KOPT-K1 (cell line): ENCODE results near the gene SMS.

ENCODE experiments used
- H3K27ac ChIP-seq: fragments of 200-600 bp; sonication (generic); 2 replicates; pipeline ENCODE4 v1.5.1; 2016; ENCODE audit warnings: antibody characterized with exemption, mild to moderate bottlenecking, low read depth, low read length; ENCODE audit not compliant: poor library complexity, severe bottlenecking
- H3K36me3 ChIP-seq: fragments of 200-600 bp; sonication (generic); 2 replicates; pipeline ENCODE4 v1.5.1; 2017; ENCODE audit warnings: antibody characterized with exemption, mild to moderate bottlenecking, low read length, moderate library complexity; ENCODE audit not compliant: insufficient read depth
- H3K9me3 ChIP-seq: fragments of 200-600 bp; sonication (generic); 2 replicates; pipeline ENCODE4 v1.5.1; 2017; ENCODE audit warnings: antibody characterized with exemption, low read length, mild to moderate bottlenecking; ENCODE audit not compliant: insufficient read depth, poor library complexity, severe bottlenecking

The SMS gene

DNA sequence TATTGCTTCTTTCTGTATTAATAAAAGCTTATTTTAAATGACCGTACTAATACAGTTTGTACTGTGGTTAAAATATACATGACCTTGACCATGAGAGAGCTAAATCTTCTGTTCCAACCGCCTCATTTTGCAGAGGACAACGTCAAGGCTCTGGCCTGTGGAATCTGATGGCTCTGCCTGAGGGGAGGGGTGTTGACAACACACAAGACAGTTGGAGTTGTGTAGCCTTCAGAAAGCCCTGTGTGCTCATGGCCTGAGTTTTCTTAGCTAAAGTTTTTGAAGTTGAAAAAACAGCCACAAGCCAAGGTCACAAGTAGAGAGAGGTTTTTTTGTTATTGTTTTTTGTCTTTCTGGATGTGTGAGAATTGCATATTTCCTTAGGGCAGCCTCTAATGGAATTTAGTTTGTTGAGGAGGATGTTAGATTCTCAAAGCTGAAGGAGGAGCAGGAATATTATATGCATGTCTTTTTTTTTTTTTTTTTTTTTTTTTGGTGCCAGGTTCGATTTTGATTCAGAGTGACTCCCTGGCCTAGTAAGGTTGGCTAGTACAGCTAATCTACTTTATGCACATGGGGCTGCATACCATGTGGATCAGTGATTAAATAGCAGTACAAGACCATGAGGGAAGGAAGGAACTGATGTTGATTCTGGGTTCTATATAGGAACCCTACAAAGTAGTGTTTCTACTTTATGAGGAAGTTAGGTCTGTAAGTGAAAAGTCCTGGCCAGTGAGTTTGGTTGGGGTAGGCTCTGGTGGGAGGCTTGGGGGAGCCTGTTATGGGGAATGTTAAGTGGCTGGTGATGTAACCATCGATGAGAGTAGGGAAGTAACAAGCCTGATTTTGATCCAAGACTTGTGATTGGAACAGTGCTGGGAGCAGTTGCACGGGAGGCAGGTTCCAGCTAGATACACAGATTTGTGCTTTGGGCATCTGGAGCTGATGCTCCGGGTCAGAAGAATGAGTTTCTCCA is 20.3 kb downstream of the SMS start:
- no peak overlapping the region for H3K27ac ChIP-seq
- H3K36me3 ChIP-seq: no peaks in the 10 kb centered on the region; the same call in 1 of the 2 replicates
- no peaks in the 10 kb centered on the region for H3K9me3 ChIP-seq

DNA sequence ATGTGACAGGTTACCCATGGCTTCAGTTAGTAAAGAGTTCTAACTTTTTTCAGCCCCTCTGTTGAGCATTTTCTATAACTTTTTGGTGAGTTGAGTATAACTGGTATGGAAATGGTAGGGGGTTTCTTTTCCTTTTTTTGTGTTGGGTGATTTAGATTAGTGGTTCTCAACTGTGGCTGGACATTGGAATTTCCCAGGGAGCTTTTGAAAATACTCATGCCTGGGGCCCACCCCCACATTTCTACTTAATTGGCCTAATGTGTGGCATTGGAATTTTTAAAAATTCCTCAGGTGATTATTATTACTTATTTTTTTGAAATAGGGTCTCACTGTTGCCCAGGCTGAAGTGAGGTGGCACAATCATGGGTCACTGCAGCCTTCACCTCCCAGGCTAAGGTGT is 21.9 kb downstream of the SMS start:
- no peak overlapping the region for H3K27ac ChIP-seq
- no peaks in the 10 kb centered on the region for H3K9me3 ChIP-seq
- H3K36me3 ChIP-seq: peaks cover 1% of the 10 kb centered on the region; the same call in 1 of the 2 replicates

GRCh38 chrX:21963269-21963668 is 22.8 kb downstream of the SMS start:
- no peak overlapping the region for H3K27ac ChIP-seq
- peaks cover 10% of the 10 kb centered on the region; the same call in 1 of the 2 replicates for H3K36me3 ChIP-seq
- H3K9me3 ChIP-seq: no peaks in the 10 kb centered on the region

GRCh38 chrX:21963731-21964405 is 23.4 kb downstream of the SMS start:
- no peaks in the 10 kb centered on the region for H3K9me3 ChIP-seq
- H3K27ac ChIP-seq: no peak overlapping the region
- peaks cover 15% of the 10 kb centered on the region; the same call in 1 of the 2 replicates for H3K36me3 ChIP-seq

DNA sequence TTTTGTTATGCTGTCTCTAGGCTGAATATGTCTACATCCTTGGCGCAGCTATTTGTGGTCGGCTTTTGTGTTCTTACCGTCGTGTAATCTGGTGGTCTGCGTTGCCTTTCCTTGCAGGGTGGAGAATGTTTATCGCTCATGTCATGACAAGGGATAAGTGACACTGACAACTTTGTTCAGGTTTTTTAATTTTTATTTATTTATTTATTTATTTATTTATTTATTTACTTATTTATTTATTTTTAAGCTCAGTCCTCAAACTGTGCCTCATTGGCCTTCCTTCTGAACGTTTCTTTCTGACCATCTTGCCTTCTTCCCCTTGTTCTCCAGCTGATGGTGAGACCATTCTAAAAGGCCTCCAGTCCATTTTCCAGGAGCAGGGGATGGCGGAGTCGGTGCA is 26.4 kb downstream of the SMS start:
- Histone ChIP-seq H3K9me3 (no peaks in the 10 kb centered on the region), H3K36me3 (peaks cover 30% of the 10 kb centered on the region; the same call in 1 of the 2 replicates), H3K27ac (no peak overlapping the region)

DNA sequence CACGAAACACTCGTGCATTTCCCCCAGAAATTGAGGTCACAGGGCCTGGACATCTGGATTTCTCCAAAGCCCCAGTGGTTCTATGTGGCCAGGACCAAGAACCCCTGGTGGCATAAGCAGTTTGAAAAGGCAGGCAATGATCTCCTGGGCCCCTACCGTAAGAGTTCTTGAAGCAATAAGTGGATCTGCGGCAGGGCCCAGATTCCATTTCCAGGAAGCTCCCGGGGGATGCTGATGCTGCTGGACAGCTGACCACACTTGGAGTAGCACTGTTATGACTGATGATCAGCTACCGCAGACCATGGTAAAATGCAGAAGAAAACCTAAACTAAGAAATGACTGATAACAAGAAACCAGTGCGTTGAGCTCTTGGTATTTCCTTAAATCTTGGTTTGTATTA is 27.8 kb downstream of the SMS start:
- Histone ChIP-seq H3K27ac (no peak overlapping the region), H3K36me3 (peaks cover 39% of the 10 kb centered on the region; the same call in 1 of the 2 replicates), H3K9me3 (no peaks in the 10 kb centered on the region)

- Histone ChIP-seq H3K36me3 (peaks cover 50% of the 10 kb centered on the region), H3K9me3 (no peaks in the 10 kb centered on the region)
These were observed 29.8 kb downstream of the SMS start for GRCh38 chrX:21970326-21970725.

GRCh38 chrX:21972046-21972445 is 31.5 kb downstream of the SMS start:
- Histone ChIP-seq H3K36me3 (peaks cover 67% of the 10 kb centered on the region), H3K27ac (no peak overlapping the region), H3K9me3 (no peaks in the 10 kb centered on the region)

More at GRCh38 chrX:21970326-21970725, 29.8 kb downstream of the SMS start:
- no peak overlapping the region for H3K27ac ChIP-seq

DNA sequence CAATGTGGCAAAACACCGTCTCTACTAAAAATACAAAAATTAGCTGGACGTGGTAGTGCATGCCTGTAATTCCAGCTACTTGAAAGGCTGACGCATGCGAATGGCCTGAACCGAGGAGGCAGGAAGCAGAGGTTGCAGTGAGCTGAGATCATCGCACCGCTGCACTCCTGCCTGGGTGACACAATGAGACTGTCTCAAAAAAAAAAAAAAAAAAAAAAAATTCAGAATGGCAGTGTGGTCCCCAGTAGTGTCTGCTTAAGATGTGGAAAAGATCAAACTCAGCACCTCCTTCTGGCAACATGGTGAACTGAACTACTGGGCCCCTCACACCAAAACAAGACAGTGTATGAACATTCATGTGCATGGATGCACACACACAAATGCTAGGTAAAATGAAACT is 32.2 kb downstream of the SMS start:
- Histone ChIP-seq H3K27ac (no peak overlapping the region), H3K36me3 (peaks cover 69% of the 10 kb centered on the region)

DNA sequence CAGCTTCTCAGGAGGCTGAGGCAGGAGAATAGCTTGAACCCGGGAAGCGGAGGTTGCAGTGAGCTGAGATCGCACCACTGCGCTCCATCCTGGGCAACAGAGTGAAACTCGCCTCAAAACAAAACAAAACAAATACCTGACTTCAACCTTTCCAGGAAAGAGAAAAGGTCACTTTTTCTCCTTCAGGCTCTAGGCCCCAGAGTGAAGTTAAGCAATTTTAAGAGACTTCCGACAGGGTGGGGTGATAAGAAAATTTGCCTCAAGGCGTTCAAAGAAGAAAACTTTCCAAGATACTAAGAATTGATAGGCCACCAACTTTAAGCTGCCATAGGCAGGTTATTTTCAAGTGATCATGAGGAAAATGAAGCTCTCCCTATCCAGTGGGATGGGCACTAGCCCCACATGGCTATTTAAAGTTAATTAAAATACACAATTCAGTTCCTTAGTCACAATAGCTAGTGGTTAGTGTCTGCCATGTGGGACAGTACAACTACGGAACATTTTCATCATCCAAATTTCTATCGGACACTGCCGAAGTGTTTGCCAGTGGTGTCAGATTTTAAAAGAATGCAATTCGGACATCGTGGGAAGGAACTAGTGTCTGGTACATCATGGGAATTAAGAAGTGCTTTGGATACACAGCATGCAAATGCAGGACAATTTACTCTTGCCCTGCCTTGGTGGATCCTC is 33.0 kb downstream of the SMS start:
- peaks cover 69% of the 10 kb centered on the region for H3K36me3 ChIP-seq
- no peaks in the 10 kb centered on the region for H3K9me3 ChIP-seq
- H3K27ac ChIP-seq: peak overlapping the region; percentile 49

More for the DNA sequence above, 32.2 kb downstream of the SMS start:
- H3K9me3 ChIP-seq: no peaks in the 10 kb centered on the region

DNA sequence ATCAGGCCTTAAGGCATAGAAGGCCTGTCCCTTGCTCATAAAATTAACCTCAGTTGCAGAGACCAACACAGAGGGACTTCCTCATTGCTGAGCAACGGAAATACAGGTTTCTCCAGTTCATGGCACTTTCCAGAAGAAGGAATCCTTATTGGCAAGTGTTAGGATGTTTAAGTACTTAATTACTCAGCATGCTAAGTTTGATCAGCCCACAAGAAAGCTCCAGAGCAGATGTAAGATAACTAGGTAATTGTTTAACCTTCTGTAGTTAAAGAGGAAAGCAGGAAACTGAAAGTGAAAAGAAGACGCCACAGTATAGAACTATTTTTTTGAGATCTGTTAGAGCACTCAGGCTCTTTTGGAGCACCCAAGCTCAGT is 33.5 kb downstream of the SMS start:
- peaks cover 68% of the 10 kb centered on the region for H3K36me3 ChIP-seq
- no peaks in the 10 kb centered on the region for H3K9me3 ChIP-seq
- peak overlapping the region; percentile 49 for H3K27ac ChIP-seq

GRCh38 chrX:21975242-21975641 is 34.7 kb downstream of the SMS start:
- Histone ChIP-seq H3K9me3 (no peaks in the 10 kb centered on the region), H3K36me3 (peaks cover 56% of the 10 kb centered on the region), H3K27ac (no peak overlapping the region)

- H3K36me3 ChIP-seq: peaks cover 55% of the 10 kb centered on the region
- H3K9me3 ChIP-seq: no peaks in the 10 kb centered on the region
- H3K27ac ChIP-seq: no peak overlapping the region
These were observed 35.3 kb downstream of the SMS start for GRCh38 chrX:21975812-21976211.

GRCh38 chrX:21978346-21978745 is 37.8 kb downstream of the SMS start:
- no peak overlapping the region for H3K27ac ChIP-seq
- H3K36me3 ChIP-seq: peaks cover 46% of the 10 kb centered on the region
- H3K9me3 ChIP-seq: no peaks in the 10 kb centered on the region

- H3K27ac ChIP-seq: no peak overlapping the region
- H3K9me3 ChIP-seq: no peaks in the 10 kb centered on the region
- peaks cover 45% of the 10 kb centered on the region for H3K36me3 ChIP-seq
These were observed 41.8 kb downstream of the SMS start for GRCh38 chrX:21982311-21982710.
